D721Med (cell line): ENCODE data around the gene PLA2G4A.
A peak's percentile ranks its signal among the peaks of the same experiment; 100 is the strongest.

ENCODE experiments used
- DNase-seq: peaks from one replicate; pipeline ENCODE4 v3.0.0; 2011; ENCODE audit warnings: low spot score; ENCODE audit not compliant: insufficient read length
- FAIRE-seq: peaks from 2 replicates; lab custom pipeline; 2011; peaks lifted over from hg19 to GRCh38; lab: Jason Lieb, UNC
- CTCF ChIP-seq: IDR thresholded peaks from 2 replicates; pipeline ENCODE4 v1.5.1; 2012; ENCODE audit warnings: mild to moderate bottlenecking, control low read depth; ENCODE audit not compliant: insufficient read depth; ENCODE audit errors: missing control alignments

Gene PLA2G4A

GRCh38 chr1:186849826-186850225 lies 21.1 kb downstream of the PLA2G4A start:
- DNase-seq (no peak), FAIRE-seq (no peak)
- TF ChIP-seq CTCF: no peak

- TF ChIP-seq CTCF: no peak
- peak; percentile 67 for FAIRE-seq
- no peak for DNase-seq
Measured at GRCh38 chr1:186854102-186854501, 25.4 kb downstream of the PLA2G4A start.

GRCh38 chr1:186858923-186859322 lies 30.2 kb downstream of the PLA2G4A start:
- no peak for DNase-seq
- no peak for TF ChIP-seq CTCF
- no peak for FAIRE-seq

- DNase-seq: no peak
- TF ChIP-seq CTCF: no peak
- FAIRE-seq: no peak
Measured at GRCh38 chr1:186859995-186860394, 31.2 kb downstream of the PLA2G4A start.

GRCh38 chr1:186864296-186864695 lies 35.5 kb downstream of the PLA2G4A start:
- no peak for DNase-seq
- no peak for FAIRE-seq
- TF ChIP-seq CTCF: no peak

- DNase-seq: no peak
- FAIRE-seq: peak; percentile 81
- no peak for TF ChIP-seq CTCF
Measured at GRCh38 chr1:186865253-186865652, 36.5 kb downstream of the PLA2G4A start.

GRCh38 chr1:186865857-186866256 lies 37.1 kb downstream of the PLA2G4A start:
- DNase-seq: no peak
- FAIRE-seq: peak; percentile 6
- TF ChIP-seq CTCF: no peak
